GM21381 (cell line): ENCODE results near the gene GPR42.
A peak's percentile ranks its signal among the peaks of the same experiment; 100 is the strongest.
"Not testable (repeated sequence)": the region's sequence is repeated elsewhere in the genome, so short reads cannot be mapped to it uniquely, and the experiment has no call there.

Experiments used
- ATAC-seq: cut with Tn5 transposase; IDR thresholded peaks from one replicate; pipeline ENCODE4 v1.9.1; 2021; ENCODE audit warnings: mild to moderate bottlenecking, moderate library complexity; ENCODE audit not compliant: unreplicated experiment

The GPR42 gene

DNA sequence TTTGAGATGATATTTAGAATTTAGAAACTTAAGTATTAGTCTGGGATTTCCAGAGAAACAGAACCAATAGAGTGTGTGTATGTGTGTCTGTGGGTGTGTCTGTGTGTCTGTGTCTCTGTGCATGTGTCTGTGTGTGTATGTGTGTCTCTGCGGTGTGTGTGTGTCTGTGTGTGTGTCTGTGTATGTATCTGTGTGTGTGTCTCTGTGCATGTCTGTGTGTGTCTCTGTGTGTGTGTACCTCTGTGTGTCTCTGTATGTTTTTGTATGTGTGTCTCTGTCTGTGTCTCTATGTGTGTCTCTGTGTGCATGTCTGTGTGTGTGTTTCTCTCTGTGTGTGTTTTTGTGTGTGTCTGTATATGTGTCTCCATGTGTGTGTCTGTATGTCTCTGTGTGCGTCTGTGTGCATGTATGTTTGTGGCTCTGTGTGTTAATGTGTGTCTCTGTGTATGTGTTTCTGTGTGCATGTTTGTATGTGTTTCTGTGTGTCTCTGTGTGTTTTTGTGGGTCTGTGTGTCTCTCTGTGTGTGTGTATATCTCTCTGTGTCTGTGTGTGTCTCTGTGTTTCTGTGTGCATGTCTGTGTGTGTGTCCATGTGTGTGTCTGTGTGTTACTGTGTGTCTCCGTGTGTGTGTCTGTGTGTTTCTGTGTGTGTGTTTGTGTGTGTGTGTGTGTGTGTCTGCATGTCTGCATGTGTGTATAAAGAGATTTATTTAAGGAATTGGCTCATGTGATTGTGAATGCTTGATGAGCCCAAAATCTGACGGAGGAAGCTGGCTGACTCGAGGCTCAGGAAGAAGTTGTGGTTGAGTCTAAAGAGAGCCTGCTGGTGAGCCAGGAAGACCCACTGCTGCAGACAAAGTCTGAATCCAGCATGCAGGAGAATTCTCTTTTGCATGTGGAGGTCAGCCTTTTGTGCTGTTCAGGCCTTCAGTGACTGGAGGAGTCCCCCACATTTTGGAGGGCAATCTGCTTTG is 22.2 kb downstream of the GPR42 start:
- ATAC-seq, result no peak

DNA sequence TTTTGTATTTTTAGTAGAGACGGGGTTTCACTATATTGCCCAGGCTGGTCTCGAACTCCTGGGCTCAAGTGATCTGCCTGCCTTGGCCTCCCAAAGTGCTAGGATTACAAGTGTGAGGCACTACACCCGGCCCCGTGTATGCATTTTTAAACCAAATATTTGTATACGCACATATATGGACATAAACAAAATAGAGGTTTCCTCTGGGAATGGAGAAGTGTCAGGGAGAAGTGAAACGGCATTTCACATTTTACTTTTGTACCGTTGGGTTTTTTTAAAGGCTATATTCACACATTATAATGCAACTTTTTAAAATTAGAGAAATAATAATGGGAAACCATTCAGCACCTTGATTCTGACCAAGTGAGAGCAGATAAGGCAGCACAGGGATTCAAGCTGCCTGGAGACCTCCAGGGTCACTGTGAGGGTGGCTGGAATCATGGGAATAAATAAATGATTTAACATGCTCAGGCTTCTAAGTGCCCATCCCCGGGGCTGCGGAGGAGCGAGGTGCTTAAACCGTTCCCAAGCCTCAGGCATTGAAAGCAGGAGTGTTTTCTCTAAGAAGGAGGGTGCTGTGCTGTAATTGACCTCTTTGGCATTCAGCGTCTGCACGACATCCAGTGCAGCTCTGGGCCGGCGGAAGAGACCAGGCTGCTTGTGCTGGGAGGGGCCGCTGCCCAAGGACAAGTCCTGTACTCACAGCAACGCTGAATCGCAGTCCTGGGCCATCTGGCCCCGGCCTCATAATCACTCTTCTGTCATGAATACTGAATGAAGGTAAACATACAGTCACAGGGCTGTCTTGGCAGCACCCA is 24.7 kb downstream of the GPR42 start:
- ATAC-seq, result no peak

DNA sequence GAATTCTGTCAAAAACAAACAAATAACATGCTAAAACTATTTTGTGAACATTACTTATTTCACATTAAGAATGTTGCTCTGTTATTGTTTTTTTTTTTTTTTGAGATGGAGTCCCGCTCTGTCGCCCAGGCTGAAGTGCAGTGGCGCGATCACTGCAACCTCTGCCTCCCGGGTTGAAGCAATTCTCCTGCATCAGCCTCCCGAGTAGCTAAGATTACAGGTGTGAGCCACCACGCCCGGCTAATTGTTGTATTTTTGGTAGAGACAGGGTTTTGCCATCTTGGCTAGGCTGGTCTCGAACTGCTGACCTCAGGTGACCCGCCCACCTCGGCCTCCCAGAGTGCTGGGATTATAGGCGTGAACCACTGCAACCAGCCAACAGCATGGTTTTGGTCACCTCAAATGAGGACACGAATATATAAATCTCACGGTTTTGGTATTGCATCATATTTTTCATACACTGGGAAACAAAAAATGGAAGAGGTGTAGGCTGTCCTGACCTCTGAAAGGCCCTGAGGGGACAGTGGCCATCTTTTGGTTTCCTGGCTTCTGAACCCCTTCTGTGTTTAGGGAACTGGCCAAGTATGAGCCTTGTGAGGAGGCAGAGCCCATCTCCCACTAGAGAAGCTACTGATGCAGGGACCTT is 25.5 kb downstream of the GPR42 start:
- ATAC-seq, result no peak

DNA sequence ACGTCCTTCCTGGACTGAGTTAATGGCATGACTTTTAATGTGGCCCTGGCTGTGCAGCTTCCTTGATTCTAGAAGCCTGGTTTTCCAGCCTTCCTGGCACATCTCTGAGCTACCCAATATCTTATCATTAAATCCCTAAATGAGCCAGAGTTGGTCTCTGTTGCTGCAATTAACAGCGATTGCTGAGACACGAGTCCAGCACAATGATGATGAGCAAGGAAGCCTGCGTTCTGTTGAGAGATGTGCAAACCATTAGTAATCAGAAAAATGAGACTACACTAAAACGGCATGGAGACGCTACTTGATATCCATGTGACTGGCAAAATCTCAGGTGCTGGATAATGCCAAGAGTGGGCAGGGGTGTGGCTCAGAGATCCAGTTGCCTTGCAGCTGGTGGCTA is 26.2 kb downstream of the GPR42 start:
- ATAC-seq, result no peak

DNA sequence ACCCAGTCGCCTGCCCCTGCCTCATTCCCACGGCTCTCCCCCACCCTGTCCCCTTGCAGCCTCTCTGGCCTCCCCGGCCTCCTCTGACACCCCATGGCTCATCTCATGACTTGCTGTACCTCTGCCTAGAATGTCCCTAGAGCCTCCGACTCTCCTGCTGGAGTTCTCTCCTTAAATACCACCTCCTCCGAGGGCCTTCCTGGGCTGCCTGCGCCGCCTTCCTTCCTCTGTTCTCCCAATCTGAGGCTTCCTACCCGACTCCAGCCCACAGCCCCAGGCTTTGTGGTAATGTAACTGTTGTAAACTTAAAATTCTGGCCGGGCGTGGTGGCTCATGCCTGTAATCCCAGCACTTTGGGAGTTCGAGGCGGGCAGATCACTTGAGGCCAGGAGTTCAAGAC is 27.7 kb downstream of the GPR42 start:
- ATAC-seq, result no peak

DNA sequence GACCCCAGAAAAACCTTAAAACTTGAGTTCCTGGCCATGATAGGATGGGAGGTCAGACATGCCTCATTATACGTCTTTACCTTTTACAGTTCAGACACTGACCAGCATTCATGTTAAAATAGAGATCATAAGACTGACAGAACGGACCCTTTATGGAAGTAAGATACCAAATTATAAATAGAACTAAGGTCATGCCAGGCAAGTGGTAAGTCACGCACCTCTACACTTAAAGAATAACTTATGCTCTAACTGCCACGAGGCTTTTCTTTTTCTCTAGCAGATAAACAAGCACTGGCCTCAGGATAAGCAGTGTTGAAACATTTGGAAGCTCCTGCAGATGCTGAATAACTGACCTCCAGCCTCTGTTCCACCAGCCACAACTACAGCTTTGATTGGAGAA is 28.4 kb downstream of the GPR42 start:
- ATAC-seq, result no peak

DNA sequence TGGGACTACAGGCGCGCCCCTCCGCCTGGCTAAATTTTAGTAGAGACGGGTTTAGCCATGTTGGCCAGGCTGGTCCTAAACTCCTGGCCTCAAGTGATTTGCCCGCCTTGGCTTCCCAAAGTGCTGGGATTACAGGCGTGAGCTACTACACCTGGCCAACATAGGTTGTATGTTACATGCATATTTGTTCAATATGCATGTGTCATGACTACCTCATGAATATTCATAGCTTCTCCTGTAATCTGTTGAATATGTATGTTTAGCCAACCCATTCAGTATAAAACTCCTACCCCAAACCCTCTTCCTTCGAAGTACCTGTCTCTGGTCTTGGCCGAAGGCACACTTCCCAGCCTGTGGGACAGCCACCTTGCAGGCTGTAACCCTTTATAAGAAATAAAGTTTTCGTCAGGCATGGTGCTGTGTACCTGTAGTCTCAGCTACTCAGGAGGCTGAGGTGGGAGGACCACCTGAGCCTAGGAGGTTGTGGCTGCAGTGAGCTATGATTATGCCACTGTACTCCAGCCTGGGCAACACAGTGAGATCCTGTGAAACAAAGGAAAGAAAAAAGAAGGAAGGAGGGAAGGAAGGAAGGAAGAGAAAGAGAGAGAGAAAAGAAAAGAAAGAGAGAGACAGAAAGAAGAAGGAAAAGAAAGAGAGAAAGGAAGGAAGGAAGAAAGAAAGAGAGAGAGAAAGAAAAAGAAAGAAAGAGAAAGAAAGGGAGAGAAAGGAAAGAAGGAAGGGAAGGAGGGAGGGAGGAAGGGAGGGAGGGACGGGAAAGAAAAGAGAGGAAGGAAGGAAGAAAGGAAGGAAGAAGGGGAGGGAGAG is 29.3 kb downstream of the GPR42 start:
- ATAC-seq, result no peak

DNA sequence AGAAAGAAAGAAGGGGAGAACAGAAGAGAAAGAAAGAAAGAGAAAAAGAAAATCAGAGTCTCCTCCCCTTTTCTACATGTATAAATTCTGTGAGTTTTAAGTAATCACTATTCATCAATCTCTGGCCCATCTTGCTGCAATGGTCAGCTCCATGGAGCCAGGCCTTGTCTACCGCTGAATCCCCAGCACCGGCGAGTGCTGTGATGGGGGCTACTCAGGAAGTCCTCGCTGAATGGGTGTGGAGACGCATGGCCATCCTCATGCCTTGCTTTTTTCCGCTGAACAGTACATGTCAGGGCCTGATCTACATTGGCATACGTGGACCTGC is 29.9 kb downstream of the GPR42 start:
- ATAC-seq, result no peak

DNA sequence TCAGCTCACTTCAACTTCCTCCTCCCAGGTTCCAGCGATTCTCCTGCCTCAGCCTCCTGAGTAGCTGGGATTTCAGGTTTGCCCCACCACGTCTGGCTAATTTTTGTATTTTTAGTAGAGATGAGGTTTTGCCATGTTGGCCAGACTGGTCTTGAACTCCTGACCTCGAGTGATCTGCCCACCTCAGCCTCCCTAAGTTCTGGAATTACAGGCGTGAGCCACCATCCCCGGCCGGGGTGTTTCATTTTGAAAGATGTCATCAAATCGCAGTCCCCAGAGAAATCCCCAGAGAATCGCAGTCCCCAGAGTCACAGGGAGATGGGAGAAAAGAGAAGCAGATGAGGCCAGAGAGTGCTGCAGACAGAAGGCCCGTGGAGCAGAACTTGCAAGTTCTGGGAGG is 30.5 kb downstream of the GPR42 start:
- ATAC-seq, result not testable (repeated sequence)

DNA sequence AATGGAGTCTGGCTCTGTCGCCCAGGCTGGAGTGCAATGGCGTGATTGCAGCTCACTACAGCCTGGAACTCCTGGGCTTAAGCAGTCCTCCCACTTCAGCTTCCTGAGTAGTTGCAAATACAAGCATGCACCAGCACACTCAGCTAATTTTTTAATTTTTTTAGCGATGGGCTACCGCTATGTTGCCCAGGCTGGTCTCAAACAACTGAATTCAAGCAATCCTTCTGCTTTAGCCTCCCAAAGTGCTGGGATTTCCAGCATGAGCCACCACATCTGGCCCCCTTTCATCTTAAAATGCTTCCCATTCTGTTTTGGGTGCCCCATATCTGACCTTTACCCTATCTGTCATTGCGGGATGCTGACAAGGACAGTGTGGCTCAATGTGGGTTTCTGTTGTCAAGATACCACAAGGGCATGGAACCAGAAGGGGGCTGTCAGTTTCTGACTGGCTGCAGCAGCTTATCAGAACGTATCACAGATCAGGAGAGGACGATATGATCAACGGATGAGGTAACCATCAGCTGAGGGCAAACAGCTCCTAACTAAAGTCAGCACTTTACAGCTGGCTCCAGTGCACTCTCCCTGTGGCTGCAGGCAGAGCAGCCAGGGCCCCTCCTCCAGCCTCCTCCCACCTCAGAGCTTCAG is 32.4 kb downstream of the GPR42 start:
- ATAC-seq, result no peak

DNA sequence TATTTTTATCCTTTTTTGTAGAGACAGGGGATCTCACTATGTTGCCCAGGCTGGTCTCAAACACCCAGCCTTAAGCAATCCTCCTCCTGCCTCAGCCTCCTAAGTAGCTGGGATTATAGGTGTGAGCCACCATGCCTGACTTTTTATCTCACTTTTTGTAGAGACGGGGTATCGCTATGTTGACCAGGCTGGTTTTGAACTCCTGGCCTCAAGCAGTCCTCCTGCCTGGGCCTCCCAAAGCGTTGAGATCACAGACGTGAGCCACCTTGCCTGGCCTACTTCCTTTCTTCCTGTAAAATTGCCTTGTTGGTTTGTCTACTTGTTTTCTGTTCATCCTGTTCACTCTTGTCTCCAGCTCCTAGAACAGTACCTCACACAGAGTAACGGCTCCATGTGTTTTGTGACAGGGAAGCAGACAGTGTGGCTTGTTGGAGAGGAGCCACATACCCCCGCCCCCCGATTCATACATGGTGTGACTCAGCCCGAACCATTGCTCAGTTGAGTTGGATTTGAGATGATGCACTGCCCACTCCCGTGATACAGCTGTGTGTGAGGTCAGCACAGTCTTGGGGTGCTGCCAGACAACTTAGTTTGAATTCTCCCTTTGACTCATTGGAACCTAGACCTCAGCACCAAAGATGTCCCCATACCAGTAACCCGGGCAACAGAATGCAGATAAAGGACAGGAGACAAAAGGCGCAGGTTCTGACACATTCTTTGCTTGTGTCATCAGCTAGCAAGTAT is 34.2 kb downstream of the GPR42 start:
- peak; percentile 44 for ATAC-seq

DNA sequence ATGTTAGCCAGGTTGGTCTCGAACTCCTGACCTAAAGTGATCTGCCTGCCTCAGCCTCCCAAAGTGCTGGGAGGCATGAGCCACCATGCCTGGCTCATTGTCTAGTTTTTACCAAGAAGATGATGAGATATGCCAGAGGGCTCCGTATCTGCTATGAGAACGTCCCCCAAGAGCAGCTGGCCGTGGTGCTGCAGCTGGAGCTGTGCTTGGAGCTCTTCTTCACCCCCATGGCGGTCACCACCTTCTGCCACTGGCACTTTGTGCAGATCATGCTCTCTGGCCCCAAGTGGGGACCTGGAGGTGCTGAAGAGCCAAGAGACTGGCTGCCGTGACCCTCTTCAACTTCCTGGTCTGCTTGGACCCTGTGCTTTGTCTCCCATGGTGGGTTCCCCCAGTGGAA is 36.8 kb downstream of the GPR42 start:
- no peak for ATAC-seq

DNA sequence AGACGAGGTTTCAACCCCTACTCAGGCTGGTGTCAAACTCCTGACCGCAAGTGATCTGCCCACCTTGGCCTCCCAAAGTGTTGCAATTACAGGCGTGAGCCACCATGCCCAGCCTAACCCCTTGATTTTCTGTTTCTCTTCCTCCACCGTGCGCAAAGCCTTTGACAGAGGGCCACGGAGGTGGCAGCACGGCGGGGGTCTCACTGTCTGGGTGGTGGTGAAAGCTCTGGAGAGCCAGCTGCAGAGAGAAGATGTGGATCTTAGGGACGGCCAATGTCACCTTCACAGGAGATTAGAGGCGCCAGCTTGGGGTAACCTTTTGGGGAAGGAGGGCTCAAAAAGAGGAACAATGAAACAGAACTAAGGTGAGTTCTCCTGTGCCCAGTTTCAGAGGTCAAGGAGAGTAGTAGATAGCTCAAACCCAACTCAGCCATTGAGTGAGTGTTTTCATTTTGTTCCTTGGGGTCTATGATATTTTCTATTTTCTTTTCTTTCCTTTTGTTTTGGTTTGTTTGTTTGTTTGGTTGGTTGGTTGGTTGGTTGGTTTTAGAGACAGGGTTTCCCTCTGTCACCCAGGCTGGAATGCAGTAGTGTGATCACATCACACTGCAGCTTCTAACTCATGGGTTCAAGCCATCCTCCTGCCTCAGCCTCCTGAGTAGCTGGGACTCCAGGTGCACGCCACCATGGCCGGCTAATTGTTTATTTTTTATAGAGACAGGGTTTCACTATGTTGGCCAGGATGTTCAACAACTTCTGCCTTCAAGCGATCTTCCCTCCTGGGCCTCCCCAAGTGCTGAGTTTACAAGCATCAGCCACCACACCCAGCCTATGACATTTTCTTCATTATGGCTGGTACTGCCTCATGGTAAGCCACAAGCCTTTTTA is 37.7 kb downstream of the GPR42 start:
- ATAC-seq, result peak; percentile 74

DNA sequence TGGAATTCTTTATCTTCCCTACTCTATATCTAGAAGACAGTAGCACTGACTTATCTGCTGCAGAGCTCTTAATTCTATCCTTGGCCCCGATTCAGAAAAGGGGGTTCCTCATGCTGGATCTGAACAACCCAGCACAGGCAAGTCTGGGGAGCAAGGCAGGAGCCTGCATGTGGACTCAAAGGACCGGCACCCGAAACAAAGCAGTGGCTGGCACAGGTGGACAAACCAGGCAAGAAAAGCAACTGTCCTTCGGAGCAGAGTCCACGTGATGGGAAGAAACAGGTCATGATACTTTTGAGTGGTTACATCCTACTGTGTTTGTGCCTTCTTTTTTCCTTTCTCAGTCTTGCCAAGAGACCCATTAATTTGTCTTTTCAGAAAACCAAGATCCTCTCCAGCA is 38.3 kb downstream of the GPR42 start:
- no peak for ATAC-seq

DNA sequence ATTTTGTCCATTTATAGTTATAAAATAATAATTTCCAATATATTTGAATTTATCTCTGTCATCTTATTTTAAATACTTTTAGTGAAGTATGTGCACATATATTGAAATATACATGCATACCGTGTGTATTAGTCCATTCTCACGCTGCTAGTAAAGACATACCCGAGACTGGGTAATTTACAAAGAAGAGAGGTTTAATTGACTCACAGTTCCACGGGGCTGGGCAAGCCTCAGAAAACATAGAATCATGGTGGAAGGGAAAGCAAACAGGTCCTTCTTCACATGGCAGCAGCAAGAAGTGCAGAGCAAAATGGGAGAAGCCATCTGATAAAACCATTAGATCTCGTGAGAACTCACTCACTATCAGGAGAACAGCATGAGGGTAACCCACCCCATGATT is 39.6 kb downstream of the GPR42 start:
- no peak for ATAC-seq

DNA sequence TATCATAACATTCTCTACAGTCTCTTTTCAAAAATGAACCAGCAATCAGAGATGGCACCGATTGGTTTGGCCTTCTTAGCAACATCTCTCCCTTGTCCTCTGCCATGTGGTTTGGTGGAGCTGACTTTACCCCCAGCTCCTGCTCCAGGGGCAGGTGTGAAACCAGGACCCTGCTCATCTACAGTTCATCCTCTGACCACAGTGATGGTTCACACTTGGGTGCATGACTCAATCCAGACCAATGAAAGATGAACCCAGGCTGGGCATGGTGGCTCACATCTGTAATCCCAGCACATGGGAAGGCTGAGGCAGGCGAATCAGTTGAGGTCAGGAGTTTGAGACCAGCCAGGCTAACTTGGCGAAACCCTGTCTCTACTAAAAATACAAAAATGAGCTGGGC is 43.6 kb downstream of the GPR42 start:
- no peak for ATAC-seq

DNA sequence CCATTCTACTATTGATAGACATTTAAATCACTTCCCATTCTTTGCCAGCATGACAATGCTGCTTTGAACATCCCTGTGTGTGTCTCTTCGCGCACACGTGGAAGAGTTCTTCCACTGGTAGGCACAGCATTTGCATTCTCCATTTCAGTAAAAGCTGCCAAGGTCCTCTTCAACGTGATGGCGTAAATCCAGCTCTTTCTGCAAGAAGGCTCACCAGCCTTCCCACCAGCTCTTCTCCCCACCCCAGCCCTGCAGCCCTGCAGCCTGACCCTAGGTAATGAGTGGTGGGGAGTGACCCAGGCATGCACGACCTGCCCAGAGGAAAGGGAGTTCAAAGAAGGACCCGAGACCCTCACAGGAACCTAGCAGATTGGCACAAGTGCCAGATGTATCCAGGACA is 45.5 kb downstream of the GPR42 start:
- no peak for ATAC-seq

DNA sequence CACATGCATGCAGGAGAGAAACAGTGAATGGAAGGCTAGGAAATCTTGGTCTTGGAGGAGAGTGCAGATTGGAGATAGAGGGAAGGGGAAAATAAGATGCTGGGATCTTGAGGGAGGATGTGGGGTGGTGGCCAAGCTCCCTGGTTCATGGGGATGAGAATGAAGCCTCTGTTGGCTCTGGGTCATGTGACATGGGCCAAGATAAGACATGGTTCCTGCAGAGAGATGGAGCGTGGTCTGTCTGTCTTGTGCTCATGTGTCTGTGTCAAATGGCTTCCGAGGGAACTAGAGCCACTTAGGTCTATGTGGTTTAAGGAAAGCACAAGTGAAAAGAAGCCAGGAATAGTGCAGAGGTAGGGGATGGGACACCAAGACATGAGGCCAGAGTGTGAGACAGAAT is 46.4 kb downstream of the GPR42 start:
- ATAC-seq, result no peak
